GM04503 (cell line): ENCODE data around the gene OTOF.
A peak's percentile ranks its signal among the peaks of the same experiment; 100 is the strongest.

ENCODE experiments used
- DNase-seq: peaks from one replicate; pipeline ENCODE4 v3.0.0-alpha.2; 2012; ENCODE audit warnings: low read depth

The OTOF gene

DNA sequence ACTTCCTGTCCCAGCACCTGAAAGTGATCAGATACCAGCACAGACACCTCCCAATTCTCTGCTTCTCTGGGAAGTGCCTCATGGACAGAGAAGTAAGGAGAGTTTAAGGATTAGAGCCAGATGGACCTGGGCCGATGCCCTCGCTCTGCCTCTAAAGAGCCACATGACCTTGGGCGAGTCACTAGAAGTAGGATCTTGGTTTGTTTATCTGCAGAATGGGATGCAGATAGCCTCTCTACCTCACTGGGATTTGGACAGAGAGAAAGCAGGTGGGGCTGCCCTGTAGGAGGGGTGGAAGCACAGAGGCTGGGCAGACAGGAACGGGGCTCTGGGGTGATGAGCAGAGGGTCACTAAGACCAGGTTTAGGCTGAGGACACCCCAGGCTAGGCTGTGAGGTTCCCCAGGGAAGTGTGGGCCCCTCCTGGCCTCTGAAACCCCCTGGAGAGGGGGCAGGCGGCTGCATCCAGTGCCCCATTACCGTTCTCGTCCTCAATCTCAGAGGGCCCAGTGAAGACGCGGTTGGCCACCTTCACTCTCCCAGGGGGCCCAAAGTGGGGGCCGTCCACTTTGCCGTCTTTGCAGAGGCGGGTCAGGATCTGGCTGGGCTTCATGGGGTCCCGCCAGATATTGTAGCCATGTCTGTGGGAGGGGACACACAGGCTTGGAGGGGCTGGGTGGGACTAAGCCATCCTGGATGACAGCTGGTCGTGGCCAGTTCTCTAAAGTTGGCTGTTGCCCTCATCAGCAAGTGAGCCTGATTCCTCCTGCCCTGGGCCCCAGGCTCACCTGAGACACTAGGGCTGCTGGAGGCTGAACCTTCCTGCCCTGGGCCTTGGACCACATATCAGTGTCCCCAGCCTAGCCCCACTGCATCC lies 13.3 kb downstream of the OTOF start:
- DNase-seq: no peak

DNA sequence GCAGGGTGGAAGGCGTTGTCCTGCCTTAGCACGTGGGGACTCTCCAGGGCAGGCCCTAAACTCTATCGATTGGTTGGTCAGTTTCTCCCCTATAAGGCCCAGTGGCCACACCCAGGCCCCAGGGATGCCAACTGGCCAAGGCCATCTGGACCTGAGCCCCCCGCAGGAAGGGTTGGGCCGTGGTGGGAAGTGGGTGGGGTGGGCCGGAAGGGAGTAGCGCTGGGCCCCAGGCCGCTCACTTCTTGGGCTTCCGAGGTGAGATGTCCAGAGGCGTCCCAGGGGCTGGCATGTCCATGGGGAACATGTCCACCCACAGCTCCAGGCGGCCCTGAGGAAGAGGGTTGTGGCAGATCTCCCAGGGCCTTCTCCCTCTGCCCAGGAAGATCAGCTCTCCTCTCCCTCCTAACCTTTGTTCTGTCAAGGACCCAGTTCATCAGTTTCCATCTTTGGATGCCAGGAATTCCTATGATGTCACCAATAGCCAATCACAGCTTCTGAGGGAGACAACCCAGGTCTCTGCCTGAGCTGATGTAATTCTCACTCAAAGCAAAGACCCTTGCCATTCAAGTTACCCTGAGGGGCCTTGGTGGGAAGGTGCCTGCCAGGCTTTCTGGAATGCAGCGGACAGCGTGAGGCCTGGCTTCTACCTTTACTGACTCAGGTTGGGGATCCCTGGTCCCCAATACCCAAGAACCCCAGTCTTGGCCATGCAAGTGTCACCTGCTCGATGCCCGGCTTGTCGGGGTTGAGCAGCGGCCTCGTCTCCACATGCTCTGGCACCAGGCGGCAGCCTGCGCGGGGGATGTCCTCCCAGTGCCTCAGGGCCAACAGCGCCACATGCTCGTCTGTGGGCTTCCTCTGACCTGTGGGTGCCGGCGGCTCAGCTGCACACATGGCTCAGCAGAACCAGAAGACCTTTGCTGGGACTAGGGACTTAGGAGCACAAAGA lies 14.4 kb downstream of the OTOF start:
- DNase-seq: no peak

DNA sequence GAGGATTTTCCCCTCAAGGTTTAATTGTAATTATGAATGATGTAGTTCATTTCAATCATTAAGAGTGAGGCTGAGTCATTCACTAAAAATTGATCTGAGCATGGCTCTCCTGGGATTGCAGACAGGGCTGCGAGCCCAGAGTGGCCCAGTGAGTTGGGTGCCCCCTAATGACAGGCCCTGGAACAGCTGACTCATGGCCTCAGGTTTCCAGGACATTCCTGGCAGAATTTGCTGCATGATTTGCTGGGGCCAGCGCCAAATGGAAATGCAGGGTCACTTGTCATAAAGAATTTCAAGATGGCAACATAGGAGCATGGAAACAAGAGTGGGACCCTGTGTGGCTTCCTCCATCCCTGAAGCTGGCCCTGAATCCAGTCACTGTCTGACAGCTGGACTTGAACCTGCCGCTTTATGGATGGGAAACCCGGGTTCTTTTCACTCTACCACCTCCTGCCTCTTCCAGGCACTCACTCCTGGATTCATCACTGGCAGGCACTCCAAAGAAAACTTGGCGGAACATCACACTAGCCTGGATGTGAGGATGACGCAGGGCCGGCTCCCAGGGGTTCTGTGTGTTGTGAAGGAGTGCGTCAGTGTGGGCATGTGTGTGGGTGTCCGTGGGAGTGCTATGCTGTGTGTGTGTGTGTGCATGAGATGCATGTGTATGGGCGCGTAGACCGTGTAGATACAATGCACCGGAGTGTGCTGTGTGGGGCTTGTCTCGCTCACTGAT lies 15.2 kb downstream of the OTOF start:
- DNase-seq: peak; percentile 37

DNA sequence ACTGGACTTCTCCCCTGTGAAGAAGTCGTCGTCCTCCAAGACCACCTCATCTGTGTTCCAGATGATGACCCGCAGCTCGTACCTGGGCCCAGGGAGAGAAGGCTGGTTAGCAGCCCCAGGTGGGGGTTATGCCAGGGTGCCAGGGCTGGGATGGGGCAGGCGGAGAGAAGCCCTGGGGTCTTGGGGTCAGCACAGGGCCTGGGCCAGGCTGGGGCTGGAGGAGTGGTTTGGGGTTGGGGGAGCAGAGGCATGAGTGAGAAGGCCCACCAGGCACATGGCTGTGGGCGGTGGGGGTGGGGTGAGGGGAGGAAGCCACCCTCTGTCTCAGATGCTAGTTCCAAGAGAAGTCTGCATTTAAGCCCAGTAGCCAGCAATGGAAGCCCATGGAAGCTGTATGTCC lies 15.8 kb downstream of the OTOF start:
- DNase-seq: no peak

DNA sequence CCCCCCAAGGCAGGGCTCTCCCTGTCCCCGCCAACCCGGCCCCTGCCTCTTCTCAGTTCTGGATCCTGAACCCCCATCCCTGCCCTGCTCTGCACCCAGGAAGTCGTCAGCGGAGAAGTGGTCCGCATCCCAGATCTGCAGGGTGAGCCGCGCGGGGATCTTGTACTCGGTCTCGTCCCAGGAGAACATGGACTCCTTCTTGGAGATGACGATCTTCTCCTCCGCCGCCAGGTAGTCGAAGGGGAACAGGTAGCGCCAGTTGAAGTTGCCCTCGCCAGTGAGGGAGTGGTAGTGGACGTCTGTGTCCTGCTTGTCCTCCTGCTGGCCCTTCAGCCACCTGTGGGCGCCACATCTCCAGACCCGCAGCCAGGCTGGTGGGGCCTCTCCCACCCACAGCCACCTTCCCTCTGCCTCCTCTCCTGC lies 16.3 kb downstream of the OTOF start:
- DNase-seq: no peak

DNA sequence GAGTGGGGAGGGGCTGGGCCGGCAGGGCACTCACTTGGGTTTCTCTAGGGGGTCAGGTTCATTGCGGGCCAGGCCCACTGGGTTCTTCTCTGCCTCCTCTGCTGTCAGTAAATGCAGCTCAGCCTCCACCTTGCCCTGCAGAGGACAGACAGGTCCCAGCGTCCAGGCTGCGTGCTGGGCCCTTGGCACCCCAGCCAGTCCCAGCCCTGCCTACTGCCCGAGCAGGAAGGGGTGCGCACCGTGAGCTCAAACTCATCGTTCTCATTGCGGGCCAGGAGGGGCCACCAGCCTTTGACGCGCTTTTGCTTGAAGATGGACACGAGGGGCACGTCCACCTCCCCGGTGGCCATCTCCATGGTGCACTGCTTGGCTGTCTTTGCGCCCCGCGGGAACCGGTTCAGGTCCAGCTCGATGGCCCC lies 17.3 kb downstream of the OTOF start:
- no peak for DNase-seq

DNA sequence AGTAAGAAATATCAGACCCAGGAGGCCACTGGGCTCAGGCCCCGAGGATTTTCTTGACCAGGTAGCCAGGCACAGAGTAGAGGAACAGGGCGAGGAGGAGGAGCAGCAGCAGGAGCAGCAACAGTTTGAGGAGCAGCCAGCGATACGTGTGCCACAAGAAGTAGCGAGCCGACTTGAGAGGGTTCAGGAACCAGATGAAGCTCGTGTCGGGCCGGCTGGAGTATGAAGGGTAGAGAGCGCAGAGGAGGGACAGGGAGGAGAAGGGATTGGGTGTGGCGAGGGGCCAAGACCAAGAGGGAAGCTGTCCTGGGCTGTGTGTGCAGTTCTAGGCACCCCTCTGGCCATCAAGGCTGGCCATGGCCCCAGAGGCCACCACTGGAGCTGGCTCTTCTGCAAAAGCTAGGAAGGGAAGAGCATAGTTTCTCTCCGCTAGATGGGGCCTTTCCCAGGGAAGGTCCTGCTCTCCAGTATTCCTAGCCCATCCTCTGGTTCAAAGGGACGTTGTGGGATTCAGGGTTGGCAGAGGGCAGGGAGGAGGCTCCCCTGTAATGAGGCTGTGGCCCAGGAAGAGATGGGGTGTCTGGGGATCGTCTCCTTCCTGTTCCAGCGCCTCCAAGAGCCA lies 17.8 kb downstream of the OTOF start:
- no peak for DNase-seq

DNA sequence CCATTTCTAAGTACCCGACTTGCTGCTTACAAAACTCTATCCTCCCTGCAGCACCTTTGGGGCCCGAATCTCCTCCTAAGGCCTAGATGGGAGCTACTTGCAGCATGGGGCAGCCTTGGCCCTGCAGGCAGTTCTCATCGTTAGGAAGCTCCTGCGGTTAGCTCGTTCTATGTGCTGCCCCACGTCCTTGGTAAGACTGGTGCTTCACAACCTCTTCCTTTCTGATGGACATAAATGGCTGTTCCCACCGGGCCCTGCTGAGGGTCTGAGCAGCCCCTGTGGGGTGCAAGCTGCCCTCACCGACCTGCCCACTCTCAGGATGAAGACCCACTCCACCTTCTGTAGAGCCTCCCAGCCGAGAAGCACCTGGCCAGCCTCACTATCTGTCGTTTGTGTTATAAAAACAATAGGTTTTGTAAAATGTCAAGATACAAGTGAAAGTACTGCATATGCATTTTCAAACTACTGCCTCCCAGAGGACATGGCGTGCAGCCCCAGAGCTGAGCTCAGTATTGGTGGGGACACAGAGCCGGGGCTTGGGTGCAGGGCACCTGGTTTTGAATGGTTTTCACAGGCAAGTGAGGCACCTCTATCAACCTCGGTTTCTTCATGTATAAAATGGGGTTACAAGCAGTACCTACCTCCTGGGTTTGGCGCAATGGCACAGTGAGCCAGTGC lies 19.4 kb downstream of the OTOF start:
- no peak for DNase-seq

DNA sequence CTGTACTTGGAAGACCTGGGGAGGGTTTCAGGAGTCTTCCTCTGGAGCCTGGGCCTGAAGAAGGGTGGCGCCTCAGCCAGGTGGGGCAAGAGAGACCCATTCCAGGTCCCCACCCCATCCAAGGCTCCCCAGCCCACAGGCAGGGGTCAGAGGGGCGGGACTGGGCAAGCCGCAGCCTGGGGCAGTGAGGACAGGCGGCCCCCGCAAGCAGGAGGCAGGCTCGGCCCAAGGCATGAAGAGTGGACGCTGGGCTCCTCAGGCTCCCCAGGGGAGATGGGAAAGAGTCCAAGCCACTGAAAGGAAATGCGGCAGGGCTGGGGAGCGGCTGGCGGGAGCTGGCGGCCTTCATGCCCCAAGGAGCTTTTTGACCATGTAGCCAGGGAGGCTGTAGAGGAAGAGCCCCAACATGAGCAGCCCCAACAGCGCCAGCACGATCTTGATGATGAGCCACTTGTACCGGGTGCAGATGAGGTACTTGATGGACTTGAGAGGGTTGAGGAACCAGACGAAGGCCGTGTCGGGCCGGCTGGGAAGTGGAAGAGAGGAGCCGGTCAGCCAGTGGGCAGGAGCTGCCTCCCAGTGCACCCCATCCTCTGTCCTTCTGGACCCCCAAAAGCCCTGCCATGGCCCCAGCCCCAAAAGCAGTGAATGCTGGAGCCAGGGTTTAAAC lies 20.1 kb downstream of the OTOF start:
- no peak for DNase-seq

DNA sequence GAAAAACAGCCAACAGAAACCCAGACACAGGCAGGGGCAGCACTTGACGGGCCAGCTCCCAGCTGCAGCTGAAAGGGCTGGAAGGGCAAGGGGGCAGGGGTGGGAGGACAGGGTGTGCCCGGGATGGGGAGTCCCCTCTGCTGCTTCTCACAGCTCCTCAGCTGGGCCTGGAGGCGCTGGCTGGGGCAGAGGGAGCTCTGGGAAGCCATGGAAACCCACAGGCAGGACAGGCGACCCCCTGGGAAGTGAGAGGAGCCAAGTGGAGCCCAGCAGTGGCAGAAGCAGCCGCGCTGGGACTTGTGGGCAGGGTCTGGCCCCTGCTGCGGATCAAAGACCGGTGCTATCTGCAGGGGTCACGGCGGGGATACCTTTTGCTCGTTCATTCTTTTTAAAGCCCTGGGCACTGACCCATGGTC lies 20.7 kb downstream of the OTOF start:
- no peak for DNase-seq

DNA sequence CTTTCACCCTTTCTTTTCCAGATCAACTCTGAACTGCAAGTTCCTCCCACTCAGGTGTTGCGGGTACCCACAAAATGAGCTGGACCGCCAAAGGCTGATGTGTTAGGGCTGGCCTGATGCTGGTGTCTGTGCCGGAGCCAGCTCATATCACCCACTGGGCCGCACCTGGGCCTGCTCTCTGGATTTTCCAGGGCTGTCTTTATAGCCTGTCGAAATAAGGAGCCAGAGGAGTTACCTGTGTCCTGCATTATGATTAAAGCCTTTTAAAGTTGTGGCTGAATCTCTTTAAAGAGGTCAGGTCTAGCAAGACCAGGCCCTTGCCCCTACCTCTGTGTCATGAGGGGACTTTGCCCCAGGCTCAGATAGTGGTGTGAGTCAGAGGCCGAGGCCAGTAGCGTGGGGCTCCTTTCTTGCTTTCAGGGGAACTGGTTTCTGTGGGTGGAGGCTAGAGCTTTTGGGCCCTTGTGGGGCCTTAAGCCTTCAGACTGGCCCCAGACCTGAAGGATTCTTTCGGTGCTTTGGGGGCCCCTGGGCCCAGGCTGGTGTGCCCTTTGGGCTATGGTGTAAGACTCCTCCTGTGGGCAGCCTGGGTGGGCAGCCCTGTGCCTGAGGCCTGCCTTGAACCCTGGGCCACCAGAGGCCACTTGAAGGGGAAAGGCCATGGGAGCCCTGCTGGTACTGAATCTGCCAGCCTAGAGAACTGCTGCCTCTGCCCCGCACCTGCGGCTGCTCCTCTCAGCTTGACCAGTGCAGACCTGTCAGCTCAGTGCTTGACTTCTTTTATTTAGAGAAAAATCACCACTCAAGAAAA lies 21.3 kb downstream of the OTOF start:
- no peak for DNase-seq

DNA sequence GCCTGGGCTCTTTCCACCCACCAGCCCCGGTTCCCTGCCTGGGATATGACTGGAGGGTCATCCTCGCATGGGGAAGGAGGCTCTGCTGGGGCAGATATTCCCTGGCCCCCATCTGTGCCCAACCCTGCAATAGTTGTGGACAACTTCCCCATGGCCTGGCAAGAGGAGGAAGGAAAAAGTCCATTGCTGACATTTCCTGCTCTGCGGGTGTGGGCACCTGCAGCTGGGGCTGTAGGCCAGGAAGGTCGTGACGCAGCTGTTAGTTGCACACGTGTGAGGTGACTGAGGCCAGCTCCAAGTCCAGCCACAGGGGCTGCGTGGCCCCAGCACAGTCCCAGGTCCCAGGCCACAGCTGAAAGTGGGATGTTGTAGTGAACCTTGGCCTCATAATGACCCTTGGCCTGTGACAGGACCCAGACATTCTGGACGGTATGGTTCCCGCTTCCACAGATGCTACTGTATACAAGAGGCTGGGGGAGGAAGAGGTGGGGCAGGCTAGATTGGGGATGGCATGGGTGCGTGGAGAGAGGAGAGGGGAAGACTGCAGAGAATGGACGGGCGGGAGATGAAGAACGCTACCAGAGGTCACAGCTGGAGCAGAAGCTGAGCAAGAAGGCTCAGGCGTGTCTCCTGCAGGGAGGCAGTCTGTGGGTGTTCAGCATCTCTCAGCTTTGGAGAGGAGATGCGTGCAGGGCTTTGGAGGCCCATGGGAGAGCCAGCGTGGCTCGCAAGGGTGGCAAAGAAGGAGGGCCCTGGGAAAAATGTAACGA lies 22.1 kb downstream of the OTOF start:
- DNase-seq: no peak

DNA sequence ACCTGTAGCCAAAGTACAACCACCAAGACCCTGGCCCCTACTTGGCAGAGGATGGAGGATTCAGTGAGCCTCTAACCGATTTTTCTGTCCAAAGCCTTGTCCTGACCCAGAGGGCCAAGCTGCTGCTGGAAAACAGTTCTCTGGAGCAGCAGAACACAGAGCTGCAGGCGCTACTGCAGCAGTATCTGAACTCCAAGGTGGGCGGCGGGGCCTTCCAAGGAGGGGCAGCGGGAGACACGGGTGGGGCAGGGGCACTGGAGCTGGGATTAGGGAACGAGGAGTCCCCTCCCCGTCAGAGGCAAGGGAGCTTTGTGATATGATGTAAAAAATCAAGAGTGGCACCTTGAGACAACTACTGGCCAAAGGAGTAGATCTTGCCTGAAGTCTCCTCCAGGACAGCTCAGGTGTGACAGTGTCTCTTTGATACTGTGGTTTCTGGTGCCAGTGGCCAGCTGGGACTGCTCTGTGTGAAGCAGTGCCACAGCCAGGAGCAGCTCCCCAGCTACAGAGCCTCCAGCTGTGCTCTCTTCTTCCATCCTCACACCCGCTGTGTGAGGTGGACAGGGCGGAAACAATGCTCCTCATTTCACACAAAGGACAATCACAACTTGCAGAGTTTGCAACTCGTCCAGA lies 22.8 kb downstream of the OTOF start:
- no peak for DNase-seq

DNA sequence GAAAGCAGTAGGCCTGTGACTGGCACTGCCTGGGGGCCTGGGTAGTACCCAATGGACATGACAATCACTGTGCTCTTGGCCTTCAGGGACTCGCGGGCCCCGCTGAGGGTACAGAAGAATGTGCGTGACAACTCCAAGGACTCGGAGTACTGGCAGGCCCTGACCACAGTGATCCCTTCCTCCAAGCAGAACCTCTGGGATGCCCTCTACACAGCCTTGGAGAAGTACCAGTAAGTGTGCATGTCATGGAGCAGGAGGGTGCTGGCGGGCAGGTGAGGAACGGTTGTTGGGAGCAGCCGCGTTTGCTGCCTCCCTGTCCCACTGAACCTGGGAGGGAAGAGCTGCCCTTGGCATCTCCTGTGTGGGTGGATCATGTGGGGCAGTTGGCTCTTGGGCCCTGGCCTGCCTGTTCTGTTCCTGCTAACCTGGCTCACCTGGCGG lies 23.3 kb downstream of the OTOF start:
- no peak for DNase-seq

DNA sequence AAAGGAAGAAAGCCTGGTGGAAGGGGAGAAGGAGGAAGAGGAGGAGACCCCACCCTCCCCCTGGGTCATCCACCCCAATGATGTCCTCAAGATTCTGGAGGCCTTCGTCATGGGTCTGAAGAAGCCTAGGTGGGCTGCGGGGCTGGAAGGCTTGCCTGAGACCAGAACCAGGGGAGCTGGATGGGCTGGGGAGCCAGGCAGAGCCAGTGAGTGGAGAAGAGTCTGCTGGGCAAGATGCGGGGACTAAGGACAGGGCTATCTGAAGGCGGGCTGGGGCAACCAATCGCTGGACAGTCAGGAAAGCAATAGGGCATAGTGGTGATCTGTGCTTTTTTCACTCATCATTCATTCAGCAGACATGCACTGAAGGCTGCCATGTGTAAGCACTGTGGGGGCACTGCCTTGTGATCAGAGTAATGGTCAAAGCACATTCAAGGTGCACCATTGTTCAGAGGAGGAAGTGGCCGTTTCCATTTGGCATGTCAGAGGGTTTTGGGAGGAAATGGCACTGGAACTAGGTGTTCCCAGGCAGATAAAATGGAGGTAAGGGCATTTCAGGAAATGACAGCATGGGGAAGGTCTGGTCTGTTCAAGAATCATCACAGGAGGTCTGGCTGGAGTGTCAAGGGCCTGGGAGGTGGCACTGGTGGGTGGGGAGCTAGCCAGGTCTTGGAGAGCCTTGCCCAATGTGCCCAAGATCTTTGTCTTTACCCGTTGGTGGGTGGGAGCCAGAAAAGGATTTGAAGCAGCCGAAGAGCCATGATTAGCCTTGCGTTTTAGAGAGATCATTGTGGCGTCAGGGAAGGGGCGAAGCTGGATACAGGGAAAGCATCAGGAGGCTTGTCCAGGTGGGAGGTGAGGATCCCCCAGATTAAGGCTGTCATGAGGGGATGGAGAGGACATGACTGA lies 24.2 kb downstream of the OTOF start:
- no peak for DNase-seq

DNA sequence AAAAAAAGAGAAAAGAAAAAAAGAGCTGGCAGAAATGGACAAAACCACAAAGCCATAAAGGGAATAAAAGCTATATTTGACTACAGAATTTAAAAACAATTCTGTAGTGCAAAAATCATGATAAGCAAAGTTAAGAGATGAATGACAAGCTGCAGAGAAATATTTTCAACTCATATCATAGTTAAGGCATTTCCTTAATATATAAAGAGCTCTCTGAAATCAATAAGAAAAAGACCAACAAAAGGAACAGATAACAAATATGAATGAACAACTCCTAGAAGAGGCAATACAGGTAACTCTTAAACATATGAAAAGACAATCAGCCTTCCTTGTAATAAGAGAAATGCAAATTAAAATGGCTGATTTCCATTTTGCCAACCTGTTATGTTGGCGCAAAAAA lies 26.2 kb downstream of the OTOF start:
- DNase-seq: no peak

DNA sequence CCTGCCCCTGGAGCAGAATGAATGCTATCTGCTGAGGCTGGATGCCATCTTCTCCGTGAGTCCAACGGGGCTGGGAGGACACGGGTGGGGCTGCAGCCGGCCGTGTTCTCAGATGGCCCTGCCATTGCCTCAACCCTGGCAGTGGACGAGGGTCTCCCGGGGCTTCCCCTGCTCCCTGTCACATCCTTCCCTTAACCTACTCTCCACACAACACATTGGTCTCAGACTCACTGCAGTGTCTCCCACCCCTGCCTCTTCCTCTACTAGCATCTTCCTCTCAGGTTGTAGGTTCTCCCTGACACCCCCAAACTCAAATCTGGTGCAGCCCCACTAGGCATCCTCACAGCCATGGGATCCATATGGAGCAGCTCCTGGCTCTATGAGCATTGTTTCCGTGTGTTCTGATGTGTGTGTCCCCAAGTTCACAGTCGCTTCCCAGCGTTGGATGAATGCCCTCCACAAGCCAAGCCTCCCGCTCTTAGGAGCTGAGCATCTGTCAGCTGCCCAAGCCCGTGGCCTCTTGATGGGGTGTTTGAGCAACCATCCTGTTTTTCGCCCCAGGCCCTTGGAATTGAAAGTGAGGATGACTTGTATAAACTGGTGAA lies 27.8 kb downstream of the OTOF start:
- DNase-seq: no peak
